ENCODE results near the gene SPAG6. TPM values are rescaled to one million over a fixed set of nuclear protein-coding genes. Genes with fewer than 3 reads are reported as not detected.

Gene SPAG6
- total RNA-seq, 1 donor from 2014 or later: not detected

DNA sequence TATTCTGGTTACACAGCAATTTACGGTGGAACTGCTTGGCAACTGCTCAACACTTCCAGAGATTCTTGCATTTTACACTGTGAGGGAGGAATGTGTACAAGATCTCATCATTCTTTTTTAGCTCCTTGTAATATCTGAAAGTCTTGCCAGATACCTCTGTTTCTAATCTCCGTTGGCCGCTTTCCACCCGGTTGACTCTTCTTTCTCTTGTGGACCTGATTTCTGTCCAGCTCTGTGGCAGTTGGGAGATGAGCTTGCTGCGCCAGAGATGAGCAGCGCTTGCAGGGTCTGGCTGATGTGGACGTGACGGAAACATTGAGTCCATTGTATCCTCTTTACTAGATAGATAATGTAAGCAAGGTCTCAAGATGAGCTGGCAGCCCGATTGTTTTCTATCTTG is 27.6 kb downstream of the SPAG6 start:
- DNase-seq (ENCODE audit: low read depth): no peak
- H3K4me3 ChIP-seq (ENCODE audit: low read depth, low read length): no peak overlapping the region
- TF ChIP-seq, protein P1, sequence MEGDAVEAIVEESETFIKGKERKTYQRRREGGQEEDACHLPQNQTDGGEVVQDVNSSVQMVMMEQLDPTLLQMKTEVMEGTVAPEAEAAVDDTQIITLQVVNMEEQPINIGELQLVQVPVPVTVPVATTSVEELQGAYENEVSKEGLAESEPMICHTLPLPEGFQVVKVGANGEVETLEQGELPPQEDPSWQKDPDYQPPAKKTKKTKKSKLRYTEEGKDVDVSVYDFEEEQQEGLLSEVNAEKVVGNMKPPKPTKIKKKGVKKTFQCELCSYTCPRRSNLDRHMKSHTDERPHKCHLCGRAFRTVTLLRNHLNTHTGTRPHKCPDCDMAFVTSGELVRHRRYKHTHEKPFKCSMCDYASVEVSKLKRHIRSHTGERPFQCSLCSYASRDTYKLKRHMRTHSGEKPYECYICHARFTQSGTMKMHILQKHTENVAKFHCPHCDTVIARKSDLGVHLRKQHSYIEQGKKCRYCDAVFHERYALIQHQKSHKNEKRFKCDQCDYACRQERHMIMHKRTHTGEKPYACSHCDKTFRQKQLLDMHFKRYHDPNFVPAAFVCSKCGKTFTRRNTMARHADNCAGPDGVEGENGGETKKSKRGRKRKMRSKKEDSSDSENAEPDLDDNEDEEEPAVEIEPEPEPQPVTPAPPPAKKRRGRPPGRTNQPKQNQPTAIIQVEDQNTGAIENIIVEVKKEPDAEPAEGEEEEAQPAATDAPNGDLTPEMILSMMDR (conservative IDR thresholded peaks at IDR 0.05; ENCODE audit: low read depth, low read length): no peak

DNA sequence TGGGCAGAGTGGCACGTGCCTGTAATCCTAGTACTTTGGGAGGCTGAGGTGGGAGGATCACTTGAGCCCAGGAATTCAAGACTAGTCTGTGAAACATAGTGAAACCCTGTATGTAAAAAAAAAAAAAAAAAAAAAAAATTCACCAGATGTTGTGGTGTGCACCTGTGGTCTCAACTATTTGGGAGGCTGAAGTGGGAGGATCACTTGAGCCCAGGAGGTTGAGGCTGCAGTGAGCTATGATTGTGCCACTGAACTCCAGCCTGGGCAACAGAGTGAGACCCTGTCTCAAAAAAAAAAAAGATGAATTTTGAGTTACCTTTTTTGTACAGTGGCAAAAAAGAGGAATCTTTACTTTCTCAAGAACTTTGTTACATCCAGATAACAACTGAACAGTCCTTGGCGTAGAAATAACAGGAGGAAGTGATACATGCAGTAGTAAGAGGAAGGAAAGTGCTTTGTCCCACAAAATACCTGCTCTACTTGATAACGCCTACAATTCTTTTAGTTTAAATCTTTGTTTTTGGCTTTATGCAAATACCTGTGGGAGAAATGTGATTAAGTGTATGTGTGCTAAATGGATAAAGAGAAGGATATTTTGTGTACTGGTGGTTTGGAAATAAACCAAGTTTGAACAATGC is 29.3 kb downstream of the SPAG6 start:
- no peak overlapping the region for H3K4me3 ChIP-seq (ENCODE audit: low read depth, low read length)
- TF ChIP-seq, protein P1 (conservative IDR thresholded peaks at IDR 0.05; ENCODE audit: low read depth, low read length): no peak

DNA sequence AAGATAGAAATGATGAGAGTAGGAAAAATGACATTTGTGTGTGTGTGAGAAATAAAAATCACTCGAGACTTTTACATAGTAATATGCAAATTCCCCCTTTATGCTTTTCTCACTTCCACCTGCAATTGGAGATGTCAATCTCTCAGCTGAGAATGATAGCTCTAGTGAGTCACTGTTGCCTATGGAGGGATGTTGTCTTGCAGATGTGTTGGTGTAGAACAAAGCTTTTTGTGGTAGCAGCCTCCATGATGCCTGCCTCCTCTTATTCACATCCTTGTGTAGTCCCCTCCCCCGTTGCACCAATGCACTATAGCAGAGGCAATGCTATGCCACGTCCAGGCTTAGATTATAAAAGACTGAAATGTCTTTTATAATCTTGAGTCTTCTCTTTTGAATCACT is 33.8 kb downstream of the SPAG6 start:
- DNase-seq (ENCODE audit: low read depth): no peak
- TF ChIP-seq, protein P1 (conservative IDR thresholded peaks at IDR 0.05; ENCODE audit: low read depth, low read length): no peak
- H3K4me3 ChIP-seq (ENCODE audit: low read depth, low read length): no peak overlapping the region

More for the DNA sequence above, 29.3 kb downstream of the SPAG6 start:
- DNase-seq (ENCODE audit: low read depth): no peak

DNA sequence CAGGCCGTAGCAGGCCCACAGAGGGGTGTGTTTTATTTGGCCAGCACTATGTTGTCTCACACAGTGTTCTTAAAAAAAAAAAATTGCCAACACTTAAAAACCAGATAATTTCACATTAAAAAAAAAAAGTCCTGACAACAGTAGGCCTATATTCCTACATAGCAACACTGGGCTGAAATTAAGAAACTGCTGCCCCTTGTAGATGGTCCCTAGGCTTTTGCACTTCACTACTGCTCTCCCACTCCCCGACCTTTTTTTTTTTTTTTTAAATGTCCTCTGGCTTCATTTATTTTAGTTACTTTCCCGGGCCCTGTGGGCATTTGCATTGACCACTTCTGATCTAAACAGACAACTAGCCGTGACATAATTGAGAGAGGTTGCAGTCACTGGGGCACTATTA is 36.0 kb downstream of the SPAG6 start:
- no peak overlapping the region for H3K4me3 ChIP-seq (ENCODE audit: low read depth, low read length)
- no peak for DNase-seq (ENCODE audit: low read depth)
- TF ChIP-seq, protein P1 (conservative IDR thresholded peaks at IDR 0.05; ENCODE audit: low read depth, low read length): no peak

DNA sequence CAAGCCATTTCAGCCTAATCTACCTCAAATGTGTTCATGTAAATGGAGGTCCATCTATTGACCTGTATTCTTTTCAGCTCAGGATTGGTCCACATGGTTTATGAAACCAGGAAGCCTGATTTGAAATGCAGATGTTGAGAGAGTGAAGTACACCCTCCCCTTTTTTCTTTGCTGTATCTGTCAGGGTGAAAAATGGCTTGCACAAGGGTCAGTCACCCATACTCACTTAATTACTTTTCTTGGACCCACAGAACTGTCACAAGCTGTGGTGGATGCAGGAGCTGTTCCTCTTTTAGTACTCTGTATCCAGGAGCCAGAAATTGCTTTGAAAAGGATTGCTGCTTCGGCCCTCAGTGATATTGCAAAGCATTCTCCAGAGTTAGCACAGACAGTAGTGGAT is 41.2 kb downstream of the SPAG6 start:
- no peak for DNase-seq (ENCODE audit: low read depth)
- no peak overlapping the region for H3K4me3 ChIP-seq (ENCODE audit: low read depth, low read length)
- TF ChIP-seq, protein P1 (conservative IDR thresholded peaks at IDR 0.05; ENCODE audit: low read depth, low read length): no peak

DNA sequence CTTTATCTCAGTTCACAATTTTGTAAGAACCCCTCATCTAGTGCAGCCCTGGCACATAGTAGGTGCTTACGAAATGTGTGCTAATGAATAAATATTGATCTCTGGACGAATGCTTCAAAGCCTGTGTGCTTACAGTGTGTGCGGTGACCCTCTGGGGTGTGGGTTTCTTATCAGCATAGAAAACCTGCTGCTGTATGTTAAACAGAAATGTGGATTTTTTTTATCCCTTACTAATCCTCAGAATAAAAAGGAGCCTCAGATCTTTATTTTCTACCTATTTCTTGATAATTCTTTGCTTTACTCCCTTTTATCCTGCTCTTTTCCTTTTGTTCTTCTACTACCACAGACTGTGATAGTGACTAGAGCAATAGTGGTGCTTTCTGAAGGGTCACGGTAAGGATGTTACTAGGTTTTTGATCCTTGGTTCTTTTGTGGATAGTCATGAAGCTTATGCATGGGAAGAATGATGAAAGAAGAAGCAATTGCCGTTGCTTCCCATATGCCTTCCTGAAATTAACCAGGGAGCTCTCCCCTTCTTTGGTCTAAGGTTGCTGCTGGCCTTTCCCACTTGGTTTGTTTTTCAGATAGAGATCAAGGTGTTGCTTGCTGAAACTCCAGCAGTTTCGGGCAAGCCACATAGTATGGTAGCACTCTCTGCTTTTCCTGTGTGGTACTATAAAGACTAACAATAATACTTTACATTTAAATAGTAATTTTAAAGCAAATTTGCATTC is 44.7 kb downstream of the SPAG6 start:
- TF ChIP-seq, protein P1 (conservative IDR thresholded peaks at IDR 0.05; ENCODE audit: low read depth, low read length): no peak
- H3K4me3 ChIP-seq (ENCODE audit: low read depth, low read length): no peak overlapping the region
- no peak for DNase-seq (ENCODE audit: low read depth)
